CD4-positive, alpha-beta T cell (primary cell): ENCODE data around the gene CNTN4. TPM values are rescaled to one million over a fixed set of nuclear protein-coding genes. Genes with fewer than 3 reads are reported as not detected.

Experiments used
- ATAC-seq: fragments of 200-7000 bp; cut with Tn5 transposase; one replicate; pipeline ENCODE4 v1.10.0; 2022; ENCODE audit warnings: mild to moderate bottlenecking; ENCODE audit not compliant: poor library complexity
- CTCF ChIA-PET: fragments of 350-600 bp; sonication (Branson Sonifier 250); formaldehyde crosslinking; loops from one replicate; lab custom pipeline; 2021; ENCODE audit warnings: antibody characterized with exemption, inconsistent platforms; lab: Charles Lee
- POLR2A ChIA-PET: fragments of 350-600 bp; sonication (Branson Sonifier 250); formaldehyde crosslinking; loops from one replicate; lab custom pipeline; 2021; ENCODE audit warnings: antibody characterized with exemption, inconsistent platforms; lab: Charles Lee
- DNase-seq, 14 experiments: peaks; one replicate each; pipeline ENCODE4 v3.0.0-alpha.2; 2013 to 2020; ENCODE audit warnings: mixed read lengths in 2 of 14
- H3K27ac ChIP-seq, 2 donors: one replicate each; pipeline versions ENCODE4 v1.5.1 to v1.7.0; 2013; ENCODE audit warnings: low read length in 2 of 2, low read depth in 1 of 2, mild to moderate bottlenecking in 1 of 2
- H3K27me3 ChIP-seq, 2 experiments: 1 replicate in 1 of 2; 2 replicates in 1 of 2; pipeline versions ENCODE4 v1.6.1 to v1.7.0; 2013; ENCODE audit warnings: low read length in 2 of 2, control low read depth in 1 of 2, mild to moderate bottlenecking in 1 of 2, moderate library complexity in 1 of 2; ENCODE audit not compliant: insufficient read depth in 2 of 2, control insufficient read depth in 1 of 2
- H3K36me3 ChIP-seq: one replicate; pipeline ENCODE4 v1.6.1; 2013; ENCODE audit warnings: low read length, control low read depth; ENCODE audit not compliant: insufficient read depth
- H3K4me1 ChIP-seq: one replicate; pipeline ENCODE4 v1.6.1; 2013; ENCODE audit warnings: low read length, control low read depth; ENCODE audit not compliant: insufficient read depth
- H3K4me3 ChIP-seq: one replicate; pipeline ENCODE4 v1.5.1; 2013; ENCODE audit warnings: mild to moderate bottlenecking, low read length, moderate library complexity
- H3K9me3 ChIP-seq, 2 experiments: 1 replicate in 1 of 2; 2 replicates in 1 of 2; pipeline versions ENCODE4 v1.6.1 to v1.7.0; 2013; ENCODE audit warnings: low read length in 2 of 2, mild to moderate bottlenecking in 2 of 2, control low read depth in 1 of 2, moderate library complexity in 1 of 2; ENCODE audit not compliant: control insufficient read depth in 1 of 2, insufficient read depth in 1 of 2
- H3K27ac Mint-ChIP-seq: one replicate; pipeline ENCODE4 v1.8.0; 2020; ENCODE audit warnings: mixed read lengths
- H3K27me3 Mint-ChIP-seq: one replicate; pipeline ENCODE4 v1.8.0; 2021; ENCODE audit warnings: mixed read lengths
- H3K36me3 Mint-ChIP-seq: one replicate; pipeline ENCODE4 v1.8.0; 2021; ENCODE audit warnings: low read depth, mixed read lengths
- H3K4me1 Mint-ChIP-seq: one replicate; pipeline ENCODE4 v1.8.0; 2021; ENCODE audit warnings: low read depth, mixed read lengths
- H3K4me3 Mint-ChIP-seq: one replicate; pipeline ENCODE4 v1.8.0; 2020; ENCODE audit warnings: mild to moderate bottlenecking, mixed read lengths
- H3K9me3 Mint-ChIP-seq: one replicate; pipeline ENCODE4 v1.8.0; 2020; ENCODE audit warnings: mixed read lengths
- intact Hi-C, 2 experiments: fragments of 100-400 bp; cut with DNase I in 1 of 2; cut with micrococcal nuclease in 1 of 2; formaldehyde crosslinking; loops; one replicate each; pipeline versions ENCODE4 v1.15.1 to v1.9.0; 2023 to 2025; cut with DNase I, micrococcal nuclease
- total RNA-seq, 174 experiments: library from RNA in 2 of 174; stranded (reverse) in 2 of 174; gene quantifications; one replicate each; pipeline ENCODE4 v1.2.3 and lab custom pipeline; 2021 to 2026
- TF ChIP-seq, protein P1 (sequence below): fragments of 200-600 bp; IDR thresholded peaks from one replicate; pipeline ENCODE4 v1.8.0; 2022; ENCODE audit warnings: antibody characterized with exemption, mild to moderate bottlenecking

Gene CNTN4
- total RNA-seq, 2 experiments from 2014 or later: not detected

DNA sequence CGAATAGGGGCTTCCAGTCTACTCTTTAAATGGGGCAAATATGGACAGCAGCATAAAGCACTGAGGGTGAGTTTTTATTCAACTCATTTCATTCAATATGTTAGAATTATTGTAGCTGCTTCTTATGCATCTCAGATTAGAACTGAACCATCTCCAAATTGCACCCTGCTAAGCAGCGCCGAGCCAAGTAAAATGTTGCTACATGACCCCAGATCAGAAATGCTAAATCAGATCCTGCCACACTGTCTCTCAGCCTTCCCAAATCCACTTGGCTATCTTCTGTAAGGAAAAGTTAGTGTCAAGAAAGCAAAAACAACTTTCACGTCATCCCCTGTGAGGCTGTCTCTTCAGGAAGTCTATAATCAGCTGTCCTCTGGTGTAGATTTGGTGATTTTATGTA, 293.2 kb downstream of the CNTN4 start:
- Mint-ChIP-seq H3K36me3 (no peaks in the 10 kb centered on the region), H3K4me1 (no peaks in the 10 kb centered on the region), H3K27me3 (no peaks in the 10 kb centered on the region), H3K9me3 (no peaks in the 10 kb centered on the region), H3K4me3 (no peak overlapping the region), H3K27ac (no peak overlapping the region)
- Histone ChIP-seq H3K9me3 (no peaks in the 10 kb centered on the region), H3K27me3 (no peaks in the 10 kb centered on the region), H3K36me3 (no peaks in the 10 kb centered on the region), H3K4me1 (no peaks in the 10 kb centered on the region), H3K27ac (no peak overlapping the region), H3K4me3 (no peak overlapping the region)
- ChIA-PET POLR2A (no interaction called here), CTCF (no interaction called here)
- DNase-seq: no peak
- TF ChIP-seq, protein P1, sequence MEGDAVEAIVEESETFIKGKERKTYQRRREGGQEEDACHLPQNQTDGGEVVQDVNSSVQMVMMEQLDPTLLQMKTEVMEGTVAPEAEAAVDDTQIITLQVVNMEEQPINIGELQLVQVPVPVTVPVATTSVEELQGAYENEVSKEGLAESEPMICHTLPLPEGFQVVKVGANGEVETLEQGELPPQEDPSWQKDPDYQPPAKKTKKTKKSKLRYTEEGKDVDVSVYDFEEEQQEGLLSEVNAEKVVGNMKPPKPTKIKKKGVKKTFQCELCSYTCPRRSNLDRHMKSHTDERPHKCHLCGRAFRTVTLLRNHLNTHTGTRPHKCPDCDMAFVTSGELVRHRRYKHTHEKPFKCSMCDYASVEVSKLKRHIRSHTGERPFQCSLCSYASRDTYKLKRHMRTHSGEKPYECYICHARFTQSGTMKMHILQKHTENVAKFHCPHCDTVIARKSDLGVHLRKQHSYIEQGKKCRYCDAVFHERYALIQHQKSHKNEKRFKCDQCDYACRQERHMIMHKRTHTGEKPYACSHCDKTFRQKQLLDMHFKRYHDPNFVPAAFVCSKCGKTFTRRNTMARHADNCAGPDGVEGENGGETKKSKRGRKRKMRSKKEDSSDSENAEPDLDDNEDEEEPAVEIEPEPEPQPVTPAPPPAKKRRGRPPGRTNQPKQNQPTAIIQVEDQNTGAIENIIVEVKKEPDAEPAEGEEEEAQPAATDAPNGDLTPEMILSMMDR: no peak
- intact Hi-C loops: no loop called here
- no peak for ATAC-seq

DNA sequence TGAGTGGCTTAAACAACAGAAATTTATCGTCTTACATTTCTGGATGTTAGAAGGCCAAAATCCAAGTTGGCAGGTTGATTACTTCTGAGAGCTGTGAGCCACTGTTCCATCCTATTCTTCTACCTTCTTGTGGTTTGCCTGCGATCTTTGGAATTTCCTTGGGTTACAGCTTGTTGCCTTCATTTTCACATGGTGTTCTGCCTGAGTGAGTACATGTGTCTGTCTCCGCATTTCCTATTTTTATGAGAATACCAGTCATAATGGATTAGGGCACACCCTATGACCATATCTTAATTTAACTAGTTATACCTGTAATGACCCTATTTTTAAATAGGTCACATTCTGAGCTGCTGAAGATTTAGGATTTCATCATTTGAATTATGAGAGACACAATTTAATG, 294.3 kb downstream of the CNTN4 start:
- CTCF ChIA-PET: no interaction called here
- Mint-ChIP-seq H3K9me3 (no peaks in the 10 kb centered on the region), H3K27ac (no peak overlapping the region), H3K27me3 (no peaks in the 10 kb centered on the region), H3K4me3 (no peak overlapping the region), H3K4me1 (no peaks in the 10 kb centered on the region), H3K36me3 (no peaks in the 10 kb centered on the region)
- no peaks in the 10 kb centered on the region for H3K9me3 ChIP-seq
- no peak for DNase-seq
- TF ChIP-seq, protein P1: no peak
- ATAC-seq: no peak
- no peak overlapping the region for H3K4me3 ChIP-seq
- POLR2A ChIA-PET: no interaction called here
- no peaks in the 10 kb centered on the region for H3K27me3 ChIP-seq
- intact Hi-C loops: no loop called here
- H3K27ac ChIP-seq: no peak overlapping the region
- no peaks in the 10 kb centered on the region for H3K36me3 ChIP-seq
- H3K4me1 ChIP-seq: no peaks in the 10 kb centered on the region

DNA sequence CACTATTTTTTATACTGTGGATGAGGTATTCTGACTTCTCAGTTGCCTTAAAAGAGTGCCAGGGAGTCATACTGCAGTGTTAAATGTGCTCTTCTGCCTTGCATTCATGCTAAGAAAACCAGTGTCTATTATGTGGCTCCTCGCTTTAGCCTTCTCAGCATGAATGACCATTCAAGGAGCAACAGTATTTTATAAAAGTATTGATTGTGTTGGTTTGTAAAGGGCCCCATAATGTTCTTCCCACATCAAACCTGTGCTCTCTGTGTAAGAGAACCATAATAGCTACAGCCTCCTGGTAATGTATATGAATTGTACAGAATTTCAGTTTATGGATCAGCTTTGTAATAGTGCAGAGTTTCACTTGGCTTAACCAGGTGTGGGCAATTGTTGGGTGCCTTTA, 316.4 kb downstream of the CNTN4 start:
- H3K9me3 ChIP-seq: no peaks in the 10 kb centered on the region
- H3K4me3 ChIP-seq: no peak overlapping the region
- TF ChIP-seq, protein P1: no peak
- ATAC-seq: no peak
- ChIA-PET POLR2A (no interaction called here), CTCF (no interaction called here)
- H3K4me3 Mint-ChIP-seq: no peak overlapping the region
- H3K36me3 ChIP-seq: no peaks in the 10 kb centered on the region
- H3K27ac ChIP-seq: no peak overlapping the region
- no peaks in the 10 kb centered on the region for H3K36me3 Mint-ChIP-seq
- no peaks in the 10 kb centered on the region for H3K27me3 Mint-ChIP-seq
- H3K27ac Mint-ChIP-seq: no peak overlapping the region
- no peaks in the 10 kb centered on the region for H3K4me1 Mint-ChIP-seq
- DNase-seq: no peak
- intact Hi-C loops: no loop called here
- no peaks in the 10 kb centered on the region for H3K9me3 Mint-ChIP-seq
- H3K4me1 ChIP-seq: no peaks in the 10 kb centered on the region
- no peaks in the 10 kb centered on the region for H3K27me3 ChIP-seq
